ENCODE data around the gene DDX17. TPM values are rescaled to one million over a fixed set of nuclear protein-coding genes. Genes with fewer than 3 reads are reported as not detected.
"Not testable (repeated sequence)": the region's sequence is repeated elsewhere in the genome, so short reads cannot be mapped to it uniquely, and the experiment has no call there.

DDX17 gene
- total RNA-seq, 1 donor from 2014 or later: 516 TPM

- no peak for DNase-seq
Observed at GRCh38 chr22:38491707-38492348, 14.3 kb downstream of the DDX17 start.

- peak; percentile 34 for DNase-seq
Observed at GRCh38 chr22:38490915-38491314, 15.2 kb downstream of the DDX17 start.

- no peak for DNase-seq
Observed at GRCh38 chr22:38490475-38490874, 15.6 kb downstream of the DDX17 start.

- no peak for DNase-seq
Observed at GRCh38 chr22:38489561-38490145, 16.5 kb downstream of the DDX17 start.

GRCh38 chr22:38489142-38489541, 17.0 kb downstream of the DDX17 start:
- no peak for DNase-seq

GRCh38 chr22:38487946-38488345, 18.2 kb downstream of the DDX17 start:
- no peak for DNase-seq

GRCh38 chr22:38485783-38486182, 20.3 kb downstream of the DDX17 start:
- no peak for DNase-seq

- no peak for DNase-seq
Observed at GRCh38 chr22:38484244-38484643, 21.9 kb downstream of the DDX17 start.

GRCh38 chr22:38482662-38483308, 23.3 kb downstream of the DDX17 start:
- no peak for DNase-seq

- DNase-seq: no peak
Observed at GRCh38 chr22:38481871-38482332, 24.2 kb downstream of the DDX17 start.

GRCh38 chr22:38481162-38481870, 24.8 kb downstream of the DDX17 start:
- no peak for DNase-seq

GRCh38 chr22:38479096-38479837, 26.8 kb downstream of the DDX17 start:
- no peak for DNase-seq

GRCh38 chr22:38477585-38477984, 28.5 kb downstream of the DDX17 start:
- DNase-seq: no peak

- no peak for DNase-seq
Observed at GRCh38 chr22:38474003-38474607, 32.0 kb downstream of the DDX17 start.

- no peak for DNase-seq
Observed at GRCh38 chr22:38471237-38471636, 34.9 kb downstream of the DDX17 start.

GRCh38 chr22:38470179-38470578, 35.9 kb downstream of the DDX17 start:
- DNase-seq: not testable (repeated sequence)

GRCh38 chr22:38469306-38469781, 36.8 kb downstream of the DDX17 start:
- DNase-seq: no peak

- no peak for DNase-seq
Observed at GRCh38 chr22:38468443-38469305, 37.4 kb downstream of the DDX17 start.

GRCh38 chr22:38467904-38468442, 38.1 kb downstream of the DDX17 start, which contains the start of gene KDELR3:
KDELR3 (plus strand) TSS chr22:38468096; CDS start chr22:38468234, 138 bp downstream.
- DNase-seq: peak; percentile 21

- DNase-seq: no peak
Observed at GRCh38 chr22:38467438-38467903, 38.6 kb downstream of the DDX17 start.
